NT2/D1 (cell line): Measurements from ENCODE around the gene TICRR.

Source experiments
- SUZ12 ChIP-seq: IDR thresholded peaks from 2 replicates; pipeline ENCODE4 v1.6.1; 2011; ENCODE audit not compliant: insufficient read length, insufficient read depth; ENCODE audit errors: extremely low read depth
- YY1 ChIP-seq: IDR thresholded peaks from 2 replicates; pipeline ENCODE4 v1.6.1; 2011; ENCODE audit not compliant: insufficient read length, insufficient read depth
- ZNF274 ChIP-seq: IDR thresholded peaks from 2 replicates; pipeline ENCODE4 v1.6.1; 2011; ENCODE audit warnings: mild to moderate bottlenecking, low read depth, low read length

- TF ChIP-seq ZNF274 (no peak), YY1 (no peak), SUZ12 (no peak)
Measured at GRCh38 chr15:89654847-89655805, 79.9 kb downstream of the TICRR start, which contains the start of gene KIF7.
